Measurements from ENCODE around the gene ADGRF4. TPM values are rescaled to one million over a fixed set of nuclear protein-coding genes. Genes with fewer than 3 reads are reported as not detected.

The ADGRF4 gene
- total RNA-seq, 4 donors from 2014 or later: 0.22 TPM; not detected in 3

DNA sequence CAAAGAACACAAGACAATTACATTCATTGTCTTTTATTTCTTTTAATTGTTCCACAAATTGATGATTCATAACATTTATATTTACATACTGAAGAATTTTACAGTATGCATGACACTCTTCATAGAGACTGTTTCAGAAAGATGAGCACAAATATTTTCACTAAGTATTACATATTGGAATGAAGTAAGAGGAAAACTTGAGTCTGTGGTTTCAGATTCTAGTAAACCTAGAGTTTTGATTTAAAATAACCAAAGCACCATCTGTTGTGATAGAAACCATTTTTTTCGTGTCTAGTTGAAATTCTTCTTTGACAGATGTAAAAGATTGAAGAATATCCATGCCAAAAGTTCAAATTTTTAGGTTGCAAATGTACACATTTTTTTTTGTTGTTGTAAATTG lies 51.4 kb downstream of the ADGRF4 start:
- TF ChIP-seq CTCF (IDR thresholded peaks at IDR 0.05; ENCODE audit: low read depth): no peak

DNA sequence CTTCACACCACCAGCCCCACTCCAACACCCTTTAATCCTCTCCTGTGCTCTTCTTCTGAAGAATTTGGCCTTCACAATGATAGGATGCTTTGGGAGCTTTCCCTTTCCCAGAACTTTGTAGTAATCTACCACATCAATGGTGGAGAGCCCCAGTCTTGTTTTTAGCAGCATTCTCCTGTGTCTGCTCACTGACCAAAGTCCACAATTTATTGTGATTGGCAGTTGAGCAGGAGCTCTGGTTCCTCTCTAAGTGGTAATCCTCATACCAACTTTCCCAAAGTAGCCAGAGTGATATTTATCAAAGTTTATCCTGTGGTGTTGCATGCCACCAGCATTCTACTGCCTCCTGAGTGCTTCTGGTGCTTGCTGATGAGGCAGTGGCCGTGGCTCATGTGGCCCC lies 54.4 kb downstream of the ADGRF4 start:
- no peak for TF ChIP-seq CTCF (IDR thresholded peaks at IDR 0.05; ENCODE audit: low read depth)

- no peak for TF ChIP-seq CTCF (IDR thresholded peaks at IDR 0.05; ENCODE audit: low read depth)
Observed at GRCh38 chr6:47759364-47759763, 61.0 kb downstream of the ADGRF4 start.

- no peak for TF ChIP-seq CTCF (IDR thresholded peaks at IDR 0.05; ENCODE audit: low read depth)
Observed at GRCh38 chr6:47762502-47762901, 64.1 kb downstream of the ADGRF4 start.

DNA sequence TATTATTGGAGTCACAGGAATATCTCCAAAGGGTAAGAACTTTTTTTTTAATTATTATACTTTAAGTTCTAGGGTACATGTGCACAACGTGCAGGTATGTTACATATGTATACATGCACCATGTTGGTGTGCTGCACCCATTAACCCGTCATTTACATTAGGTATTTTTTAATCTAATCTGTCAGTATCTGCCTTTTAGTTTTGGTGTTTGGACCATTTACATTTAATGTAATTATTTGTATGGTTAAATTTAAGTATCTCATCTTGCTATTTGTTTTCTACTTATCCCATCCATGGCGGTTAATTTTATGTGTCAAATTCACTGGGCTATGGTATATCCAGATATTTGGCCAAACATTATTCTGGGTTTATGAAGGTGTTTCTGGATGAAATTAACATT lies 68.1 kb downstream of the ADGRF4 start:
- no peak for TF ChIP-seq CTCF (IDR thresholded peaks at IDR 0.05; ENCODE audit: low read depth)

- no peak for TF ChIP-seq CTCF (IDR thresholded peaks at IDR 0.05; ENCODE audit: low read depth)
Observed at GRCh38 chr6:47767102-47767501, 68.7 kb downstream of the ADGRF4 start.

DNA sequence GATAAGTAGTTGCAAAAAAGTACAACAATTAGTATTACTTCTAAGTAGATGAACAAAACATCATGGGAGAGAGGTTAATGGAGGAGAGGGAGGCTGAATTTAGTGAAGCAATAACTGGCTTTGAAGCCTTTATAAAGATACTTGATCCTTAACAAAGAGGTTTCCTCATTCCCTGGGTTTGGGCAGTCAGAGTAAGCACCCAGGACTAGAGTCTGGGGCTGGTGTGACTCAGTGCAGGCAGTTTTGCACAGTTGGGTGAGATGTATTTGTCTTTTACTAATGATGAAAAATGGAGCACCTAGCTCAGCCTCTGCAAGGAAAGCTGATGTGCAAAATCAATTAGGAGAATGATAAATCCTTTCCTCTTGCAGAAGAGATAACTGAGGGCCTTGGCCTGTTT lies 71.6 kb downstream of the ADGRF4 start:
- no peak for TF ChIP-seq CTCF (IDR thresholded peaks at IDR 0.05; ENCODE audit: low read depth)

Other genes with a start within 250 kb of the ADGRF4 start
- 10 to 100 TPM; 22.2 to 30.8 (median 26.0) TPM for gene CD2AP, start 220.8 kb upstream of the ADGRF4 start, total RNA-seq
- not detected for gene OPN5, start 83.5 kb downstream of the ADGRF4 start, total RNA-seq

Measured in subcutaneous adipose tissue (tissue), 4 donors.